ENCODE results near the gene STAT4. TPM values are rescaled to one million over a fixed set of nuclear protein-coding genes. Genes with fewer than 3 reads are reported as not detected.
A peak's percentile ranks its signal among the peaks of the same experiment; 100 is the strongest.

STAT4 gene
- total and polyA plus RNA-seq, 2 donors, result 7.5 to 13.9 TPM

- Histone ChIP-seq H3K9me3 (ENCODE audit: control insufficient read depth in 2 of 2, insufficient read depth in 1 of 2, low read length in 1 of 2) (no peaks in the 10 kb centered on the region), H3K27me3 (ENCODE audit: control insufficient read depth in 2 of 2, insufficient read depth in 1 of 2, low read length in 1 of 2) (no peaks in the 10 kb centered on the region), H3K4me3 (ENCODE audit: low read length in 2 of 2) (no peak overlapping the region), H3K27ac (ENCODE audit: low read depth in 1 of 2, low read length in 1 of 2) (no peak overlapping the region), H3K4me1 (ENCODE audit: control insufficient read depth in 2 of 2, insufficient read depth in 2 of 2, low read length in 2 of 2) (no peaks in the 10 kb centered on the region), H3K36me3 (ENCODE audit: control insufficient read depth in 2 of 2, insufficient read depth in 2 of 2, low read length in 1 of 2) (no peaks in the 10 kb centered on the region)
- WGBS, result 97% methylated on average over 3 of the region's 3 CpGs
- DNase-seq (ENCODE audit: low read depth in 6 of 9, low spot score in 9 of 9), result no peak
Measured at GRCh38 chr2:191083540-191083939, 67.3 kb downstream of the STAT4 start.

GRCh38 chr2:191082321-191082720 lies 68.5 kb downstream of the STAT4 start:
- no peak for DNase-seq (ENCODE audit: low read depth in 6 of 9, low spot score in 9 of 9)

GRCh38 chr2:191081411-191082155 lies 69.2 kb downstream of the STAT4 start:
- Histone ChIP-seq H3K27ac (ENCODE audit: low read depth in 1 of 2, low read length in 1 of 2) (no peak overlapping the region), H3K36me3 (ENCODE audit: control insufficient read depth in 2 of 2, insufficient read depth in 2 of 2, low read length in 1 of 2) (no peaks in the 10 kb centered on the region), H3K4me3 (ENCODE audit: low read length in 2 of 2) (no peak overlapping the region), H3K4me1 (ENCODE audit: control insufficient read depth in 2 of 2, insufficient read depth in 2 of 2, low read length in 2 of 2) (no peaks in the 10 kb centered on the region), H3K9me3 (ENCODE audit: control insufficient read depth in 2 of 2, insufficient read depth in 1 of 2, low read length in 1 of 2) (no peaks in the 10 kb centered on the region), H3K27me3 (ENCODE audit: control insufficient read depth in 2 of 2, insufficient read depth in 1 of 2, low read length in 1 of 2) (no peaks in the 10 kb centered on the region)
- DNase-seq (ENCODE audit: low read depth in 6 of 9, low spot score in 9 of 9), result no peak
- WGBS, result 76% methylated on average over 3 of the region's 3 CpGs

More at GRCh38 chr2:191082321-191082720, 68.5 kb downstream of the STAT4 start:
- Histone ChIP-seq H3K4me3 (ENCODE audit: low read length in 2 of 2) (no peak overlapping the region), H3K27me3 (ENCODE audit: control insufficient read depth in 2 of 2, insufficient read depth in 1 of 2, low read length in 1 of 2) (no peaks in the 10 kb centered on the region), H3K27ac (ENCODE audit: low read depth in 1 of 2, low read length in 1 of 2) (no peak overlapping the region), H3K4me1 (ENCODE audit: control insufficient read depth in 2 of 2, insufficient read depth in 2 of 2, low read length in 2 of 2) (no peaks in the 10 kb centered on the region), H3K9me3 (ENCODE audit: control insufficient read depth in 2 of 2, insufficient read depth in 1 of 2, low read length in 1 of 2) (no peaks in the 10 kb centered on the region), H3K36me3 (ENCODE audit: control insufficient read depth in 2 of 2, insufficient read depth in 2 of 2, low read length in 1 of 2) (no peaks in the 10 kb centered on the region)
- WGBS, result 95% methylated on average over 2 of the region's 2 CpGs

- no peak for DNase-seq (ENCODE audit: low read depth in 6 of 9, low spot score in 9 of 9)
- Histone ChIP-seq H3K4me1 (ENCODE audit: control insufficient read depth in 2 of 2, insufficient read depth in 2 of 2, low read length in 2 of 2) (no peaks in the 10 kb centered on the region), H3K9me3 (ENCODE audit: control insufficient read depth in 2 of 2, insufficient read depth in 1 of 2, low read length in 1 of 2) (no peaks in the 10 kb centered on the region), H3K4me3 (ENCODE audit: low read length in 2 of 2) (no peak overlapping the region), H3K27ac (ENCODE audit: low read depth in 1 of 2, low read length in 1 of 2) (no peak overlapping the region), H3K36me3 (ENCODE audit: control insufficient read depth in 2 of 2, insufficient read depth in 2 of 2, low read length in 1 of 2) (no peaks in the 10 kb centered on the region), H3K27me3 (ENCODE audit: control insufficient read depth in 2 of 2, insufficient read depth in 1 of 2, low read length in 1 of 2) (no peaks in the 10 kb centered on the region)
- 85% methylated on average over 3 of the region's 3 CpGs for WGBS
Measured at GRCh38 chr2:191078165-191078867, 72.5 kb downstream of the STAT4 start.

- DNase-seq (ENCODE audit: low read depth in 6 of 9, low spot score in 9 of 9), result no peak
- Histone ChIP-seq H3K27ac (ENCODE audit: low read depth in 1 of 2, low read length in 1 of 2) (no peak overlapping the region), H3K4me1 (ENCODE audit: control insufficient read depth in 2 of 2, insufficient read depth in 2 of 2, low read length in 2 of 2) (peaks cover 0 to 2% of the 10 kb centered on the region in 2 donors), H3K36me3 (ENCODE audit: control insufficient read depth in 2 of 2, insufficient read depth in 2 of 2, low read length in 1 of 2) (no peaks in the 10 kb centered on the region), H3K9me3 (ENCODE audit: control insufficient read depth in 2 of 2, insufficient read depth in 1 of 2, low read length in 1 of 2) (no peaks in the 10 kb centered on the region), H3K4me3 (ENCODE audit: low read length in 2 of 2) (no peak overlapping the region), H3K27me3 (ENCODE audit: control insufficient read depth in 2 of 2, insufficient read depth in 1 of 2, low read length in 1 of 2) (no peaks in the 10 kb centered on the region)
- WGBS, result 53% methylated on average over 1 of the region's 1 CpG
Measured at GRCh38 chr2:191070276-191070675, 80.5 kb downstream of the STAT4 start.

GRCh38 chr2:191069606-191070005 lies 81.2 kb downstream of the STAT4 start:
- H3K4me3 ChIP-seq (ENCODE audit: low read length in 2 of 2), result no peak overlapping the region
- no peak for DNase-seq (ENCODE audit: low read depth in 6 of 9, low spot score in 9 of 9)
- H3K4me1 ChIP-seq (ENCODE audit: control insufficient read depth in 2 of 2, insufficient read depth in 2 of 2, low read length in 2 of 2), result peaks cover 0 to 2% of the 10 kb centered on the region in 2 donors
- no peaks in the 10 kb centered on the region for H3K36me3 ChIP-seq (ENCODE audit: control insufficient read depth in 2 of 2, insufficient read depth in 2 of 2, low read length in 1 of 2)
- H3K9me3 ChIP-seq (ENCODE audit: control insufficient read depth in 2 of 2, insufficient read depth in 1 of 2, low read length in 1 of 2), result no peaks in the 10 kb centered on the region
- 89% methylated on average over 3 of the region's 3 CpGs for WGBS
- H3K27me3 ChIP-seq (ENCODE audit: control insufficient read depth in 2 of 2, insufficient read depth in 1 of 2, low read length in 1 of 2), result no peaks in the 10 kb centered on the region
- no peak overlapping the region for H3K27ac ChIP-seq (ENCODE audit: low read depth in 1 of 2, low read length in 1 of 2)

GRCh38 chr2:191066919-191067233 lies 83.9 kb downstream of the STAT4 start:
- Histone ChIP-seq H3K27ac (ENCODE audit: low read depth in 1 of 2, low read length in 1 of 2) (no peak overlapping the region), H3K4me1 (ENCODE audit: control insufficient read depth in 2 of 2, insufficient read depth in 2 of 2, low read length in 2 of 2) (peaks cover 3 to 9% of the 10 kb centered on the region in 2 donors), H3K36me3 (ENCODE audit: control insufficient read depth in 2 of 2, insufficient read depth in 2 of 2, low read length in 1 of 2) (no peaks in the 10 kb centered on the region), H3K4me3 (ENCODE audit: low read length in 2 of 2) (no peak overlapping the region), H3K9me3 (ENCODE audit: control insufficient read depth in 2 of 2, insufficient read depth in 1 of 2, low read length in 1 of 2) (no peaks in the 10 kb centered on the region), H3K27me3 (ENCODE audit: control insufficient read depth in 2 of 2, insufficient read depth in 1 of 2, low read length in 1 of 2) (no peaks in the 10 kb centered on the region)
- no peak for DNase-seq (ENCODE audit: low read depth in 6 of 9, low spot score in 9 of 9)
- 98% methylated on average over 3 of the region's 3 CpGs for WGBS

- Histone ChIP-seq H3K4me1 (ENCODE audit: control insufficient read depth in 2 of 2, insufficient read depth in 2 of 2, low read length in 2 of 2) (peaks cover 6 to 12% of the 10 kb centered on the region in 2 donors), H3K27me3 (ENCODE audit: control insufficient read depth in 2 of 2, insufficient read depth in 1 of 2, low read length in 1 of 2) (no peaks in the 10 kb centered on the region)
- 4% methylated on average over 4 of the region's 4 CpGs for WGBS
Measured at GRCh38 chr2:191066197-191066918, 84.4 kb downstream of the STAT4 start.

GRCh38 chr2:191065785-191066184 lies 85.0 kb downstream of the STAT4 start:
- WGBS, result 22% methylated on average over 2 of the region's 2 CpGs
- Histone ChIP-seq H3K4me3 (ENCODE audit: low read length in 2 of 2) (no peak overlapping the region), H3K4me1 (ENCODE audit: control insufficient read depth in 2 of 2, insufficient read depth in 2 of 2, low read length in 2 of 2) (peaks cover 9 to 16% of the 10 kb centered on the region in 2 donors), H3K27me3 (ENCODE audit: control insufficient read depth in 2 of 2, insufficient read depth in 1 of 2, low read length in 1 of 2) (no peaks in the 10 kb centered on the region), H3K27ac (ENCODE audit: low read depth in 1 of 2, low read length in 1 of 2) (no peak overlapping the region), H3K36me3 (ENCODE audit: control insufficient read depth in 2 of 2, insufficient read depth in 2 of 2, low read length in 1 of 2) (no peaks in the 10 kb centered on the region), H3K9me3 (ENCODE audit: control insufficient read depth in 2 of 2, insufficient read depth in 1 of 2, low read length in 1 of 2) (no peaks in the 10 kb centered on the region)
- DNase-seq (ENCODE audit: low read depth in 6 of 9, low spot score in 9 of 9), result no peak

More at GRCh38 chr2:191066197-191066918, 84.4 kb downstream of the STAT4 start:
- DNase-seq (ENCODE audit: low read depth in 6 of 9, low spot score in 9 of 9), result peak in 2 of 9 donors; percentile 21 to 56
- Histone ChIP-seq H3K27ac (ENCODE audit: low read depth in 1 of 2, low read length in 1 of 2) (no peak overlapping the region), H3K9me3 (ENCODE audit: control insufficient read depth in 2 of 2, insufficient read depth in 1 of 2, low read length in 1 of 2) (no peaks in the 10 kb centered on the region), H3K4me3 (ENCODE audit: low read length in 2 of 2) (no peak overlapping the region), H3K36me3 (ENCODE audit: control insufficient read depth in 2 of 2, insufficient read depth in 2 of 2, low read length in 1 of 2) (no peaks in the 10 kb centered on the region)
